Panc1 (cell line): ENCODE results near the gene PDK4. TPM values are rescaled to one million over a fixed set of nuclear protein-coding genes. Genes with fewer than 3 reads are reported as not detected.

Source experiments
- ATAC-seq: fragments of 200-7000 bp; cut with Tn5 transposase; 2 replicates; pipeline ENCODE4 v1.9.1; 2020; ENCODE audit warnings: mild to moderate bottlenecking, moderate library complexity
- BruUV-seq: library from RNA; stranded (reverse); fragments of 400-500 nt; replicated peaks from 2 replicates; lab custom pipeline; 2021; lab: Mats Ljungman, UMichigan
- CTCF ChIA-PET: fragments of 300-600 bp; sonication (Branson Sonifier 250); formaldehyde crosslinking; loops from one replicate; lab custom pipeline; 2022; ENCODE audit warnings: antibody characterized with exemption; lab: Charles Lee
- POLR2A ChIA-PET: fragments of 300-600 bp; sonication (Branson Sonifier 250); formaldehyde crosslinking; loops from one replicate; lab custom pipeline; 2022; ENCODE audit warnings: antibody characterized with exemption; lab: Charles Lee
- DNase-seq: peaks from one replicate; pipeline ENCODE4 v3.0.0-alpha.2; 2010; ENCODE audit warnings: low read depth, low spot score
- H3K27ac ChIP-seq: 2 replicates; pipeline ENCODE4 v1.5.1; 2011; ENCODE audit warnings: mild to moderate bottlenecking, low read length, inconsistent platforms
- H3K27me3 ChIP-seq: fragments of 200-500 bp; sonication (Bioruptor generic); 2 replicates; pipeline ENCODE4 v1.6.0; 2014; ENCODE audit warnings: low read length, inconsistent platforms; ENCODE audit not compliant: control insufficient read depth, insufficient read depth
- H3K36me3 ChIP-seq: fragments of 200-500 bp; sonication (Bioruptor generic); 2 replicates; pipeline ENCODE4 v1.5.1; 2014; ENCODE audit warnings: inconsistent platforms, mild to moderate bottlenecking, low read length, moderate library complexity; ENCODE audit not compliant: control insufficient read depth, insufficient read depth
- H3K4me1 ChIP-seq: 2 replicates; pipeline ENCODE4 v1.5.1; 2011; ENCODE audit warnings: inconsistent platforms, mild to moderate bottlenecking, low read length, moderate library complexity; ENCODE audit not compliant: control insufficient read depth, insufficient read depth
- H3K4me3 ChIP-seq, 2 experiments: 2 replicates each; pipeline ENCODE4 v1.5.1; 2011 to 2012; ENCODE audit warnings: low read depth in 2 of 2, low read length in 2 of 2, mild to moderate bottlenecking in 2 of 2, inconsistent platforms in 1 of 2, moderate library complexity in 1 of 2
- H3K9me3 ChIP-seq: fragments of 200-500 bp; sonication (Bioruptor generic); 2 replicates; pipeline ENCODE4 v1.5.1; 2014; ENCODE audit warnings: low read depth, mild to moderate bottlenecking, inconsistent platforms, low read length, moderate library complexity; ENCODE audit not compliant: control insufficient read depth, insufficient read depth
- POLR2AphosphoS5 ChIP-seq: IDR thresholded peaks from 2 replicates; pipeline ENCODE4 v1.6.1; 2012; ENCODE audit warnings: mild to moderate bottlenecking, low read depth, low read length, moderate library complexity
- SIN3A ChIP-seq: IDR thresholded peaks from 2 replicates; pipeline ENCODE4 v1.6.1; 2012; ENCODE audit warnings: low read depth, mild to moderate bottlenecking, low read length, moderate library complexity, borderline replicate concordance; ENCODE audit not compliant: insufficient read depth
- TCF7L2 ChIP-seq: IDR thresholded peaks from 2 replicates; pipeline ENCODE4 v1.6.1; 2011; ENCODE audit warnings: mild to moderate bottlenecking, low read depth, low read length, inconsistent platforms
- in situ Hi-C: cut with HindIII; loops from 2 replicates; pipeline ENCODE4 v1.10.0; 2016; ENCODE audit warnings: low sequenced_read_pairs, low pct_unique_long_range_greater_than_20kb
- intact Hi-C: fragments of 100-400 bp; cut with micrococcal nuclease; formaldehyde crosslinking; loops from one replicate; pipeline ENCODE4 v1.10.0; 2022; ENCODE audit not compliant: unreplicated experiment
- total RNA-seq: library from RNA; stranded (reverse); gene quantifications from one replicate; pipeline ENCODE4 v1.2.1, GENCODE V29; 2021; ENCODE audit not compliant: unreplicated experiment
- TF ChIP-seq, protein P1 (sequence below), 2 experiments: IDR thresholded peaks; 2 replicates each; pipeline ENCODE4 v1.6.1; 2011 to 2012; ENCODE audit warnings: low read depth in 2 of 2, control low read depth in 1 of 2, low read length in 1 of 2, mild to moderate bottlenecking in 1 of 2, moderate library complexity in 1 of 2; ENCODE audit not compliant: insufficient read depth in 1 of 2
- TF ChIP-seq, protein P2 (sequence below): fragments of 450-650 bp; IDR thresholded peaks from 2 replicates; pipeline ENCODE4 v1.5.1; 2017; ENCODE audit warnings: mild to moderate bottlenecking

Gene PDK4
- total RNA-seq, 1 experiment from 2014 or later: 1.4 TPM

DNA sequence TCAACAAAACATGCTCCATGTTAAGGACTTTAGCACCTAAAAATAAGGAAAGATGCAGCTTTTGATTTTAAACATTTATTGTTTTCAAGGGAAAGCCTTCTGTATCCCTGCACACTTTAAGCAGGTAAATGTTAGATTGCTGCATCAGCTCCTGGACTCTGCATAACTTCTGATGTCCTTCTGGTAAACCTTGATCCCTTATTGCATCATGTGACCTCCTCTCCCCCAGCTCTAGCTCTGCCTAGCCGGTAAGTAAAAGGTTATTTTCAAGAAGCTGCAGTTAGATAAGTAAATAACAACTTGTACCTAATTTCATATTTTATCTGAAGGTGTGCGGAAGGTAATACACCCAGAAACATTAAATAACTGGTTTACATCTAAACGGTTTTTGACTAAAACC is 37.5 kb downstream of the PDK4 start:
- CTCF ChIA-PET: no interaction called here
- TF ChIP-seq SIN3A (no peak), TCF7L2 (no peak), POLR2AphosphoS5 (no peak)
- TF ChIP-seq, protein P1, sequence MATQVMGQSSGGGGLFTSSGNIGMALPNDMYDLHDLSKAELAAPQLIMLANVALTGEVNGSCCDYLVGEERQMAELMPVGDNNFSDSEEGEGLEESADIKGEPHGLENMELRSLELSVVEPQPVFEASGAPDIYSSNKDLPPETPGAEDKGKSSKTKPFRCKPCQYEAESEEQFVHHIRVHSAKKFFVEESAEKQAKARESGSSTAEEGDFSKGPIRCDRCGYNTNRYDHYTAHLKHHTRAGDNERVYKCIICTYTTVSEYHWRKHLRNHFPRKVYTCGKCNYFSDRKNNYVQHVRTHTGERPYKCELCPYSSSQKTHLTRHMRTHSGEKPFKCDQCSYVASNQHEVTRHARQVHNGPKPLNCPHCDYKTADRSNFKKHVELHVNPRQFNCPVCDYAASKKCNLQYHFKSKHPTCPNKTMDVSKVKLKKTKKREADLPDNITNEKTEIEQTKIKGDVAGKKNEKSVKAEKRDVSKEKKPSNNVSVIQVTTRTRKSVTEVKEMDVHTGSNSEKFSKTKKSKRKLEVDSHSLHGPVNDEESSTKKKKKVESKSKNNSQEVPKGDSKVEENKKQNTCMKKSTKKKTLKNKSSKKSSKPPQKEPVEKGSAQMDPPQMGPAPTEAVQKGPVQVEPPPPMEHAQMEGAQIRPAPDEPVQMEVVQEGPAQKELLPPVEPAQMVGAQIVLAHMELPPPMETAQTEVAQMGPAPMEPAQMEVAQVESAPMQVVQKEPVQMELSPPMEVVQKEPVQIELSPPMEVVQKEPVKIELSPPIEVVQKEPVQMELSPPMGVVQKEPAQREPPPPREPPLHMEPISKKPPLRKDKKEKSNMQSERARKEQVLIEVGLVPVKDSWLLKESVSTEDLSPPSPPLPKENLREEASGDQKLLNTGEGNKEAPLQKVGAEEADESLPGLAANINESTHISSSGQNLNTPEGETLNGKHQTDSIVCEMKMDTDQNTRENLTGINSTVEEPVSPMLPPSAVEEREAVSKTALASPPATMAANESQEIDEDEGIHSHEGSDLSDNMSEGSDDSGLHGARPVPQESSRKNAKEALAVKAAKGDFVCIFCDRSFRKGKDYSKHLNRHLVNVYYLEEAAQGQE (IDR thresholded peaks at IDR 0.05; ENCODE audit: insufficient read depth in 1 of 2, low read depth in 2 of 2, low read length in 1 of 2): no peak
- TF ChIP-seq, protein P2, sequence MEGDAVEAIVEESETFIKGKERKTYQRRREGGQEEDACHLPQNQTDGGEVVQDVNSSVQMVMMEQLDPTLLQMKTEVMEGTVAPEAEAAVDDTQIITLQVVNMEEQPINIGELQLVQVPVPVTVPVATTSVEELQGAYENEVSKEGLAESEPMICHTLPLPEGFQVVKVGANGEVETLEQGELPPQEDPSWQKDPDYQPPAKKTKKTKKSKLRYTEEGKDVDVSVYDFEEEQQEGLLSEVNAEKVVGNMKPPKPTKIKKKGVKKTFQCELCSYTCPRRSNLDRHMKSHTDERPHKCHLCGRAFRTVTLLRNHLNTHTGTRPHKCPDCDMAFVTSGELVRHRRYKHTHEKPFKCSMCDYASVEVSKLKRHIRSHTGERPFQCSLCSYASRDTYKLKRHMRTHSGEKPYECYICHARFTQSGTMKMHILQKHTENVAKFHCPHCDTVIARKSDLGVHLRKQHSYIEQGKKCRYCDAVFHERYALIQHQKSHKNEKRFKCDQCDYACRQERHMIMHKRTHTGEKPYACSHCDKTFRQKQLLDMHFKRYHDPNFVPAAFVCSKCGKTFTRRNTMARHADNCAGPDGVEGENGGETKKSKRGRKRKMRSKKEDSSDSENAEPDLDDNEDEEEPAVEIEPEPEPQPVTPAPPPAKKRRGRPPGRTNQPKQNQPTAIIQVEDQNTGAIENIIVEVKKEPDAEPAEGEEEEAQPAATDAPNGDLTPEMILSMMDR: no peak
- POLR2A ChIA-PET: no interaction called here

DNA sequence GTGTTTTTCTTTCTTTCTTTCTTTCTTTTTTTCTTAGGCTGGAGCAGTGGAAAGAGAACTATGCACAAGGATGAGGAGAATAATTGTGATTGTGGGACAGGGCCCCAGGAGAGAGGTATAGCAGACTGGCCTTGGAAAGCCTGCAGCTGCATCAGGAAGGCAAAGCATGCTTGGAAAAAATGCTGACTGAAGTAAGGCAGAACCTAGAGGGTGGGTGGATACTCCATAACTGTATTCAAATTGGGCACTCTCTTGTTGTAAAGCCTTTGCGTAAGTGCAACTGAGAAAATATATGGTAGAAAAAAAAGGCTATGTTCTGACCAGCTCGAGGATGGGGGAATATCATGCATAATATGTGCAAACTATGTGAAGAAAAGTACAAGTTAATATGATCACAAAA is 39.5 kb downstream of the PDK4 start:
- in situ Hi-C loops (no loop called here), intact Hi-C loops (no loop called here)
- Histone ChIP-seq H3K9me3 (no peaks in the 10 kb centered on the region), H3K27me3 (no peaks in the 10 kb centered on the region), H3K4me1 (no peaks in the 10 kb centered on the region), H3K4me3 (no peak overlapping the region), H3K27ac (no peak overlapping the region), H3K36me3 (no peaks in the 10 kb centered on the region)
- BruUV-seq: no TSS peak
- TF ChIP-seq, protein P2: no peak
- TF ChIP-seq, protein P1 (IDR thresholded peaks at IDR 0.05; ENCODE audit: insufficient read depth in 1 of 2, low read depth in 2 of 2, low read length in 1 of 2): no peak
- no peak for TF ChIP-seq SIN3A
- no peak for TF ChIP-seq POLR2AphosphoS5
- no peak for TF ChIP-seq TCF7L2
- ChIA-PET CTCF (no interaction called here), POLR2A (no interaction called here)
- ATAC-seq: no peak
- DNase-seq: no peak

More for the DNA sequence above, 37.5 kb downstream of the PDK4 start:
- Histone ChIP-seq H3K27me3 (no peaks in the 10 kb centered on the region), H3K9me3 (no peaks in the 10 kb centered on the region), H3K4me3 (no peak overlapping the region), H3K4me1 (no peaks in the 10 kb centered on the region), H3K27ac (no peak overlapping the region), H3K36me3 (no peaks in the 10 kb centered on the region)
- in situ Hi-C loops (no loop called here), intact Hi-C loops (no loop called here)
- DNase-seq (no peak), ATAC-seq (no peak)
- BruUV-seq: no TSS peak
